ENCODE data around the gene PTPRD.

Gene PTPRD

DNA sequence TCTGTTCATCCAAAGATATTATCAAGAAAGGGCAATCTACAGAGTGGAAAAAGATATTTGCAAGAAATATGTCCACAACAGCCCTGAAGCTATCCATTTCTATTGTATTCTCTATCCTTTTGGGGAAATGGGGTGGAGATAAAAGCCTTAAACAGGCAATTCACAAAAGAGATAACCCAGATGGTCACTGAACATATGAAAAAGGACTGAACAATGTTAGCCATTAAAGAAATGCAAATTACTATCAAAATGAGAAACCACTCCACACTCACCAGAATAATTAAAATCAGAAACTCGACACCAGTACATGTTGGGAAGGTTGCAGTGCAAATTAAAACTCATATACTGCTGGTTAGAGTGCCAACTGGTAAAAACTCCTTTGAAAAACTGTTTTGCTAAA lies 1858.1 kb downstream of the PTPRD start:
- no peak overlapping the region for H3K4me3 ChIP-seq (ENCODE audit: low read length)
- TF ChIP-seq, protein P1, sequence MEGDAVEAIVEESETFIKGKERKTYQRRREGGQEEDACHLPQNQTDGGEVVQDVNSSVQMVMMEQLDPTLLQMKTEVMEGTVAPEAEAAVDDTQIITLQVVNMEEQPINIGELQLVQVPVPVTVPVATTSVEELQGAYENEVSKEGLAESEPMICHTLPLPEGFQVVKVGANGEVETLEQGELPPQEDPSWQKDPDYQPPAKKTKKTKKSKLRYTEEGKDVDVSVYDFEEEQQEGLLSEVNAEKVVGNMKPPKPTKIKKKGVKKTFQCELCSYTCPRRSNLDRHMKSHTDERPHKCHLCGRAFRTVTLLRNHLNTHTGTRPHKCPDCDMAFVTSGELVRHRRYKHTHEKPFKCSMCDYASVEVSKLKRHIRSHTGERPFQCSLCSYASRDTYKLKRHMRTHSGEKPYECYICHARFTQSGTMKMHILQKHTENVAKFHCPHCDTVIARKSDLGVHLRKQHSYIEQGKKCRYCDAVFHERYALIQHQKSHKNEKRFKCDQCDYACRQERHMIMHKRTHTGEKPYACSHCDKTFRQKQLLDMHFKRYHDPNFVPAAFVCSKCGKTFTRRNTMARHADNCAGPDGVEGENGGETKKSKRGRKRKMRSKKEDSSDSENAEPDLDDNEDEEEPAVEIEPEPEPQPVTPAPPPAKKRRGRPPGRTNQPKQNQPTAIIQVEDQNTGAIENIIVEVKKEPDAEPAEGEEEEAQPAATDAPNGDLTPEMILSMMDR (IDR thresholded peaks at IDR 0.05; ENCODE audit: insufficient read depth, low read depth, low read length, missing control alignments): no peak
- DNase-seq (ENCODE audit: low read depth): no peak

DNA sequence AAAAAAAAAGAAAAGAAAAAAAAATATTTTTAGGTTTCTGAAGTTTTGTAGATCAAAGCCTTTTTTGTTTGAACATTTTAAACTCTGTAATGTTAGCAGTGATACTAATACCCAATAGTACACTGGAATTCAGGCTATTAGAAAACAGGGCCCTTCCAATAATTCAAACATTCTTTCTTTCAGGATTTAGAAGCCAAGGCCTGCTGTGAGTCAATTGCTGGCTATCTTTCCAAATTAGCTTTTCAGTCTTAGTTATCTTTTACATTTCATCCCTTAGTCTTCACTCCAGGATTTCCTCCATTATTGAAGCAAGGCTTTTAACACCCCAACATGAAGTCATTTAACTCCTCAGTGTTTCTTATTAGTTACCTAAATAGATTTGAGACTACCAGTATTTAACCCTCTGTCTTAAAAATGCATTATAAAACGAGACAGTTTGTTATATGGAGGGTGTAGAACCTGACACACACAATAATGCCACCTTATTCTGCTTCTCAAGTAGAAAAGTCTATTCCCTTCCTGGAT lies 1861.3 kb downstream of the PTPRD start:
- no peak overlapping the region for H3K4me3 ChIP-seq (ENCODE audit: low read length)
- no peak for DNase-seq (ENCODE audit: low read depth)
- TF ChIP-seq, protein P1 (IDR thresholded peaks at IDR 0.05; ENCODE audit: insufficient read depth, low read depth, low read length, missing control alignments): no peak

- TF ChIP-seq, protein P1 (IDR thresholded peaks at IDR 0.05; ENCODE audit: insufficient read depth, low read depth, low read length, missing control alignments): no peak
- H3K4me3 ChIP-seq (ENCODE audit: low read length): no peak overlapping the region
- DNase-seq (ENCODE audit: low read depth): no peak
These were observed 1862.2 kb downstream of the PTPRD start for GRCh38 chr9:8750639-8751051.

GRCh38 chr9:8745347-8745746 lies 1867.5 kb downstream of the PTPRD start:
- H3K4me3 ChIP-seq (ENCODE audit: low read length): no peak overlapping the region
- DNase-seq (ENCODE audit: low read depth): no peak
- TF ChIP-seq, protein P1 (IDR thresholded peaks at IDR 0.05; ENCODE audit: insufficient read depth, low read depth, low read length, missing control alignments): no peak

- TF ChIP-seq, protein P1 (IDR thresholded peaks at IDR 0.05; ENCODE audit: insufficient read depth, low read depth, low read length, missing control alignments): no peak
- H3K4me3 ChIP-seq (ENCODE audit: low read length): no peak overlapping the region
- no peak for DNase-seq (ENCODE audit: low read depth)
These were observed 1873.9 kb downstream of the PTPRD start for GRCh38 chr9:8738945-8739344.

- no peak overlapping the region for H3K4me3 ChIP-seq (ENCODE audit: low read length)
- TF ChIP-seq, protein P1 (IDR thresholded peaks at IDR 0.05; ENCODE audit: insufficient read depth, low read depth, low read length, missing control alignments): no peak
- no peak for DNase-seq (ENCODE audit: low read depth)
These were observed 1876.0 kb downstream of the PTPRD start for GRCh38 chr9:8736805-8737204.

DNA sequence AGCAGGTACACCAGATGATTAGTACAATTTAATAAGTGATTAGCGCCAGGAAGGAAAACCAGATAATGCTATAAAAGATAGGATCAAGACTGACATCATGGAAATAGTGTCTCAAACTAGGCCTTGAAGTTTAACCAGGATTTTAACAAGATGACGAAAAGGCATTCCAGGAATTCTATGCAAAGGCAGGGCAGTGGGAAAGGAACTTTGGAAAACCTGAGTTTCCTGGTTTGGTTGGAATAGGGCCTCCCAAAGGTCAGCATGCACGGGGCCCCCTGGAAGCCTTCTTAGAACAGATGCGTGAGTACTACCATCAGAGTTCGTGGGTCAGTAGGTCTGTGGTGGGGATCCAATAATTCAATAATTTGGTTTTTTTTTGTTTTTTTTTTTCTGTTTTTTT lies 1878.0 kb downstream of the PTPRD start:
- TF ChIP-seq, protein P1 (IDR thresholded peaks at IDR 0.05; ENCODE audit: insufficient read depth, low read depth, low read length, missing control alignments): no peak
- DNase-seq (ENCODE audit: low read depth): no peak
- H3K4me3 ChIP-seq (ENCODE audit: low read length): no peak overlapping the region

All from epithelial cell of esophagus (primary cell).